ENCODE measurements around the gene MACROD2.

The MACROD2 gene

GRCh38 chr20:14307956-14308355 lies 312.6 kb downstream of the MACROD2 start:
- H3K4me3 ChIP-seq (ENCODE audit: low read depth, low read length) = no peak overlapping the region
- ChIA-PET POLR2A (no interaction called here), CTCF (no interaction called here)
- TF ChIP-seq CTCF (IDR thresholded peaks at IDR 0.05; ENCODE audit: insufficient read depth, low read length, missing control alignments) = no peak
- no peak for DNase-seq (ENCODE audit: low read depth, low spot score)

- DNase-seq (ENCODE audit: low read depth, low spot score) = no peak
- ChIA-PET POLR2A (no interaction called here), CTCF (interaction anchor here (0.8 kb wide), 1 partner anchor 11 kb away, joined by 3 read pairs; no protein-coding TSS in a partner anchor)
- no peak overlapping the region for H3K4me3 ChIP-seq (ENCODE audit: low read depth, low read length)
- no peak for TF ChIP-seq CTCF (IDR thresholded peaks at IDR 0.05; ENCODE audit: insufficient read depth, low read length, missing control alignments)
Measured at GRCh38 chr20:14310977-14311627, 315.8 kb downstream of the MACROD2 start.

DNA sequence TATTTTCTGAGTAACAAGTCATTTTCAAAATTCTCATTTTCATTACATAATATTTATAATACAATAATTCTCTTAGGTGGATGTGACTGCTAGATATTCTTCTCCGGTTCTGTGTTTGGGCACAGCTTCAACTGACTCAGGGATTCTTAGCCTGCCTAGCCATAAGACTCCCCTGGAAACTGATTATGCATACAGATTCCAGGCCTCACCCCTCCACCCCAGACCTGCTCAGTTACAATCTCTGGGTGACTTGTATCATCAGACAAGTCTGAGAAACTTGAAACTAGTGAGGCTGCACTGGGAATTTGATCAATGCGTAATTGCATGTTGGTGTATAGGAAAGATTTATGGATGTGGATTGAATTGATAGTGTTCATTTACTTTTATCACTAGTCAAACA lies 316.7 kb downstream of the MACROD2 start:
- CTCF ChIA-PET = no interaction called here
- POLR2A ChIA-PET = no interaction called here
- no peak for DNase-seq (ENCODE audit: low read depth, low spot score)
- TF ChIP-seq CTCF (IDR thresholded peaks at IDR 0.05; ENCODE audit: insufficient read depth, low read length, missing control alignments) = no peak
- H3K4me3 ChIP-seq (ENCODE audit: low read depth, low read length) = no peak overlapping the region

GRCh38 chr20:14313341-14314020 lies 318.2 kb downstream of the MACROD2 start:
- TF ChIP-seq CTCF (IDR thresholded peaks at IDR 0.05; ENCODE audit: insufficient read depth, low read length, missing control alignments) = no peak
- no peak overlapping the region for H3K4me3 ChIP-seq (ENCODE audit: low read depth, low read length)
- DNase-seq (ENCODE audit: low read depth, low spot score) = no peak
- ChIA-PET POLR2A (no interaction called here), CTCF (no interaction called here)

GRCh38 chr20:14319704-14320103 lies 324.4 kb downstream of the MACROD2 start:
- no peak for DNase-seq (ENCODE audit: low read depth, low spot score)
- POLR2A ChIA-PET = no interaction called here
- no peak overlapping the region for H3K4me3 ChIP-seq (ENCODE audit: low read depth, low read length)
- CTCF ChIA-PET = no interaction called here
- no peak for TF ChIP-seq CTCF (IDR thresholded peaks at IDR 0.05; ENCODE audit: insufficient read depth, low read length, missing control alignments)

- CTCF ChIA-PET = no interaction called here
- TF ChIP-seq CTCF (IDR thresholded peaks at IDR 0.05; ENCODE audit: insufficient read depth, low read length, missing control alignments) = no peak
- no peak for DNase-seq (ENCODE audit: low read depth, low spot score)
- POLR2A ChIA-PET = no interaction called here
- H3K4me3 ChIP-seq (ENCODE audit: low read depth, low read length) = no peak overlapping the region
Measured at GRCh38 chr20:14331646-14332045, 336.3 kb downstream of the MACROD2 start.
